Raji (cell line): ENCODE measurements around the gene TMEM132E.

ENCODE experiments used
- POLR2A ChIP-seq: IDR thresholded peaks from 2 replicates; pipeline ENCODE4 v1.6.1; 2011; ENCODE audit warnings: low read depth, low read length, control low read depth; ENCODE audit not compliant: insufficient read depth

TMEM132E gene

GRCh38 chr17:34565713-34566112 is 13.7 kb upstream of the TMEM132E start:
- no peak for TF ChIP-seq POLR2A

DNA sequence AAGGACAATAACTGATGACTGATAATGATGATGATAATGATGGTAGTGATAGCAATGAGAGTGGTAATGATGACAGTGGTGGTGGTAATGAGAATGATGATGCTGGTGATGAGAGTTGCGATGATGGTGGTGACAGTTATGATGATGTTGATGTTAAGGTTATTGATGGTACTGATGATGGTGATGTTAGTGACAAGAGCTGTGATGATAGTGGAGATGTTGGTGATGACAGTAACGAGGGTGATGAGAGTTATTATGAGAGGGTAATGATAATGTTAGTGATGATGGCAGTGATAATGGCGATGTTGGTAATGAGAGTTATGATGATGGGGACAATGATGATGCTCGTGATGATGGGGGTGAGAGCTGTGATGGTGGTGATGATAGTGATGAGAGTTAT is 13.2 kb upstream of the TMEM132E start:
- TF ChIP-seq POLR2A: no peak

DNA sequence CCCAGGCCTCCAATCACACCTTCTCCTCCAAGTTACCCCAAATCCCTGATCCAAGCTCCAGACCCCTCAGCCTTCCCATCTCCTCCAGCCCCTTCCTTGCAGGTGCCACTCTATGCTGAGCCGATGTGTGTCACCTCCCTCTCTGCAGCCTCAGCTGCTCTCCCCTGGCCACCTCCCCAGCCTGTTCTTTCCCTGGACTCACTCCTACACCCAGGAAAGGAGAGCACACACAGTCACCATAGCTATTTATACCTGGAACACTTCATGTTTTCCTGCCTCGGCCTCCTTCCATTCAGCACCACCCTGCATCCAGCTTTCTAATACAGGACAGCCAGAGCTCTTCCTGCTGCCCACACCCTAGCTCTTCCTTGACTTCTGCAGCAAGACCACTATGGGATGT is 12.5 kb upstream of the TMEM132E start:
- no peak for TF ChIP-seq POLR2A

DNA sequence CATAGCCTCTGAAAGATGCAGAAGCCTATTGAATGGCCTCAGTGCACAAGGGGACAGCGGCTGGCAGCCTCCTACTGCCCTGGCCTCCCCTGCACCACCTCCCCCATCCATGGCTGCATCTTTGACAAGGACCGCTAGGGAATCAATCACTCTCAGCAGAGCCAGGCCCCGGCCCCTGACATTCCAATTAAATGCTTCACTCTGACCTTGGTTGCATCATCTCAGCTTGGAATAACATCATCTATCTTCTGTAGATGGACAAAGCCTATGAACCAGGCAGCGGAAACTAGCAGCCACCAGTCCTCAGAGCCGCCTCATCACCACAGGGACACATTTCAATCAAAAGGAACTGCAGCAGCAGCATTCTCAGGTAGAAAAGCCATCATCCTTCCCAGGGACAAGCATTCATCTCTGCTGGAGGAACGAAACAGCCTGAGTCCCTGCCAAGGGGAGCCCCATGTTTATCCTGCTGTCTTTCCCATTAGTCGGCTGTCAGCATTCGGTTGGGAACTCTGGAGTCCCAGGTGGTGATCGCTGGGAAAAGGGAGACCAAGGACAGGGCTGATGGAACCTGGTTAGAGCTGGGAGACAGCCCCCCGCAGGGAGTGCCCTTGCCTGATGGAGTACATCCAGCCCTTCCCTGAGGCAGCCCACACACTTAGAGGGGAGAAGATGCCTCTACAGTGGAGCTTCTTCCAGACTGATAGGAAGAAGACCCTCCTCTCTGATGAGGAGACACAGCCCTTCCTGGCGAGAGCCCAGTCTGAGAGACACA is 11.5 kb upstream of the TMEM132E start:
- no peak for TF ChIP-seq POLR2A

DNA sequence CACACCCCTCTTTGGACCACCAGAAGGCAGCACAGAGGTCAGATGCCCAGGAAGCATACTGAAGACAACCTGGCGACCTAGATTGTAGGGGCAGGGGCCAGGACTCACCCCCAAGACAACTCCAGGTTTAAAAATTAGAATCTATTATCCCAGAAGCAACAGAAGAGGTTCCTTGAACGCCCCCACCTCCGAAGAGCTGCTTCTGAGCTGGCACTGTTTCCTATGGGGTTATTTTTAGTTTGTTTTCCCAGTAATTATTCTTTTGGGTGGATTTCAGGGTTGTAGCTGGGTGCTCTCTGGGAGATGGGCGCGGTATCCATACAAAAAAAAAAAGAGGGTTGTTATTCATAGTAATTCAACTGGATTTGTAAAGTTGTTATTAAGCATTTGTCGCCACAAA is 10.4 kb upstream of the TMEM132E start:
- no peak for TF ChIP-seq POLR2A

DNA sequence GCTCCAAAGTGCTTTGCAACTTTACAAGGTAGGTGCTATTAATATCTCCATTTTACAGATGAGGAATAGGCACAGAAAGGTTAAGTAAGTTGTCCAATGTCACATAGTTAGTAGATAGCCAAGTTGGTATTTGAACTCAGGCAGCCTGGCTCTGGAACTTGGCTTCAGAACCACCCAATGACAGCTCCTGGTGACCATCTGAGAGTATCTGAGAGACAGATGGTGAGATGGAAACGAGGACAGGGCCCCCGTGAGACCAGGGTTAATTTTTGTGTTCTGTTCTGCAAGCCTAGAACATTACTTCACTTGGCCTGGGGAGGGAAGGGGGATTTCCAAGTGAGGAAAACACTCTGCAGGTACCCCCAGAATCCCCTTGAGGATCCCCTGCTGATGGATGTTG is 9.8 kb upstream of the TMEM132E start:
- no peak for TF ChIP-seq POLR2A

DNA sequence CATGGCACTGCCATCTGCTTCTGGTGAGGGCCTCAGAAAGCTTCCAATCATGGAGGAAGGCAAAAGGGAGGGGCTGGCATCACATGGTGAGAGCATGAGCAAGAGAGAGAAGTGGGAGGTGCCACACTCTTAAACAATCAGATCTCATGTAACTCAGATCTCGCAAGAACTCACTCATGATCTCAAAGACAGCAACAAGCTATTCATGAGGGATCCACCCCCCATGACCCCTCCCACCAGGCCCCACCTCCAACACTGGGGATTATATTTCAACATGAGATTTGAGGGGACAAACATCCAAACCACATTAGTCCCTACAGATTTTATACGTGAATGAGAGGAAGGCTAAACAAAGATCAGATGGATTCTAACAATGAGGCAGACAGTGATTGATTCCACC is 8.9 kb upstream of the TMEM132E start:
- TF ChIP-seq POLR2A: no peak

DNA sequence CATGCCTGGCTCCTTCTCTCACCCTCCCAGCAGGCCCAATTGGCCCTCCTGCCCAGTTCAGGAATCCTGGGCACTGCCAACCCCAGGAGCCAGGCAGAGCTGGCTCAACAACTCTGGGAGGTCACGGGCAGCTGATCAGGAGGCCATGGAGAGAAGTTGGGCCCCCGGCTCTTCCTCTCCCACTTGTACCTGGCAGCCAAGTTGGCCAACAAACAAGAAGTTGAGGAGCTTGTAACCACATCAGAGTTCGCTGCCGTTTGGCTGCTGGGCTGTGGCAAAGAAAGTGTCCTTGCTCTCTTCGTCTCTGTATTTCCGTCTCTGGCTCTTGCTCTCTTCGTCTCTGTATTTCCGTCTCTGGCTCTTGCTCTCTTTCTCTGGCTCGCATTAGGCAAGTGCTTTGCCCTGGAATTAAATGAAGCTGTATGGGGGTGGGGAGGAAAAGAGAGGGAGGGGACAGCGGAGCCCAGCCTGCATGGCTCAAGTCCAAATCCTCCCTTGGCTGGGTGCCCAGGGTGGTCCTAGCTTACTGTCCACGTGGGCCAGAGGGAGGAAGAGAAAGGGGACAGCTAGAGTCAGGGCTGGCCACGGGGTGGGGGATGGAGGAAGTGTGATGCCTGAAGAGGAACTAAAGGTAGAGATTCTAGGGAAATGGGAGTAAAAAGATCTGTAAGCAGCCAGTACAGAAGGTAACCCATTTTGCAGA is 7.8 kb upstream of the TMEM132E start:
- no peak for TF ChIP-seq POLR2A

DNA sequence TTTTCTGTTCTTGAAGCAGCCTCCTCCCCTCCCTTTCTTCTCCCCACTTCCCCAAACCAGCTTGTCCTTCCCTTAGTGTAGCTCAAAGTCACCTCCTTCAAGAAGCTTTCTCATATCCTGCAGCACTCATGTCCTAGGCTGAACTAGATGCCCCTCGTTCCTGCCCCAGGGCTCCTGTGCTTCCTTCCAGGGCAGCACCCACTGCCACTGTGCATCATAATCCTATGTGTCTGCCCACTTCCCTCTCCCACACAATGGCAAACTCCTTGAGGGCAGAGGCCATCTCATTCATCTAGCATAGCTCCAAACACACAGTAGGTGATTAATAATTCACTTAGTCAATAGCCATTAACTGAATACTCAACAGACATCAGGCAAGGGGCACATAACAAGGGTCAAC is 6.9 kb upstream of the TMEM132E start:
- TF ChIP-seq POLR2A: no peak

DNA sequence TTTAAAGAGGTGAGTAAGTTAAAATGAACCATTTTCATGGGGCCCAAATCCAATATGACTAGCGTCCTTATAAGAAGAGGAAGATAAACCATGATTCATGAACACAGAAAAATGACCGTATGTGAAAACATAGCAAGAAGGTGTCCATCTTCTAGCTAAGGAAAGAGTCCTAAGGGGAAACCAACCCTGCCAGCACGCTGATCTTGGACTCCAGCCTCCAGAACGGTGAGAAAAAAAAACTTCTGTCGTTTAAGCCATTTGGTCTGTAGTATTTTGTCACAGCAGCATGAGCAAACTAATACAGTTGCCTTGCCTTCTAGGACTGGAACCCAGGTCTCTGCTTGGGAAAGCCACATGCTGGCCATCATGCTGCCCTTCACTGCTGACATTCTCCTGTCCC is 4.2 kb upstream of the TMEM132E start:
- TF ChIP-seq POLR2A: no peak

GRCh38 chr17:34578016-34578415 is 1.4 kb upstream of the TMEM132E start:
- TF ChIP-seq POLR2A: no peak

- no peak for TF ChIP-seq POLR2A
Observed at GRCh38 chr17:34578656-34579016, 746 bp upstream of the TMEM132E start.

DNA sequence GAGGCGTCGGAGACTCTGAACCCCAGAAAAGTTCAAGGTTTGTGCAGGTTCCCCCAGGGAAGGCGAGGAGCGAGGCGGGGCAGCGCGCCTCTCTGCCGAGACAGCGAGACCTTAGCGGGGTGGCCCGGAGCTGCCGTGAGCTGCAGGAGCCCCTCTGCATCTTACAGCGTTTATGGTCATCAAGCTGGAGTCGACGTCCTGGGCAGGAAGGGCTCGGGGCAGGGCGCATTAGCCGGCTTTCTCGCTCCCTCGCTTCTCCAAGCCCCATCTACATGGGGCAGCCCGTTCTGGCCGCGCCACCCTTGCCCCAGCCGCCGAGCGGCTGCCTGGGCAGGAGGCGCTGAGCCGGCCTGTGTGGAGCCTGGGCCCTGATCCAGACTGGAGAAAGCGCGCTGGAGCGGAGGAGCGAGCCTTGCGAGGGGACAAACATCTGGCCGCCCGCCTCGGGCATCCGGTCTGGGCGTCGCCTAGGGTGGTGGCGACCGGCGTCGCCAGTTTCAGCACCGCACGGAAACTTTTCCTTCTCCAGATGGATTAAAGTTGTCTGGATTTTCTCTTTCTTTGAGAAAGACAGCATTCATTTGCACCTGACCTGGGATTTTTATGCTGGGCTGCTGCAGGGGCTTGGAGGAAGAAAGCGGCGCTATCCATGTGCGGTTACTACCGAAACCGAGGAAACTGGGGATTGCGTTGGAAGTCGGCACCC is 750 bp downstream of the TMEM132E start:
- no peak for TF ChIP-seq POLR2A

DNA sequence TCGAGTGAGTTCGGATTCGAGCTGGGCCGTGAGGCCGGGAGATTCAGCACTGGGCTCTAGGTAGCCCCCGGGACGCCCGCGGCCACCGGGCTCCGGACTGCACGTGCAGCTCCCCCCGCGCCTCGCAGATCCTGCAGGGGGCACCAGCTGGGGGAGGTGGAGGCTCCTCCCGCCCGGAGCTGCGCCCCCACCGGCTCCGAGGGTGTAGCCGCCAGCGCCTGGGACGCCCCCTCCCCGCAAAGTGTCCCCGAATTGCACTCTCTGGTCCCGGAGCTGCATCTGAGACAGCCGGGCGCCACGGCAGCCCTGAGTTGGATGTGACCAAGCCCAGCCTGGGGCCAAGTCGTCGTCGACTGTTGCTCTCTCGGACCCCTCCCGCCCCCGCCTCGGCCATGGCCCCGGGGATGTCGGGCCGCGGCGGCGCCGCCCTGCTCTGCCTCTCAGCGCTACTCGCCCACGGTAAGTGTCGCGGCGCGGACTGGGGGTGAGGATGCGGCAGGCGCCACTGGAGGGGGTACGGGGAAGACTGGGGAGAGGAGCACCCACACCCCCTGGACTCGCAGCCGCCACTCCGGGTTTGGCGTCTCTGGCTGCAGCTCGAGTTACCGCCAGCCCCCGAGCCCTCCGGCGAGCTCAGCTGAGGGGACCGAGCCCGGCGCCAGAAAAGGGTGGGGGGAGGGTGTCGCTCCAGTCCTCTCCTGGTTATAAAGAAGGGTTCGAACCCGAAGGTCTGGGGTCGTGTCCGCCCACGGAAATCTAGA is 1.5 kb downstream of the TMEM132E start:
- TF ChIP-seq POLR2A: no peak

GRCh38 chr17:34581446-34582184 is 2.2 kb downstream of the TMEM132E start:
- TF ChIP-seq POLR2A: no peak

GRCh38 chr17:34582185-34582900 is 3.0 kb downstream of the TMEM132E start:
- TF ChIP-seq POLR2A: no peak
